SH-SY5Y (cell line): Measurements from ENCODE around the gene LRRC59.

Experiments
- GATA2 ChIP-seq: IDR thresholded peaks from 2 replicates; pipeline ENCODE4 v1.6.1; 2011; ENCODE audit warnings: mild to moderate bottlenecking, low read depth, low read length
- GATA3 ChIP-seq: IDR thresholded peaks from 2 replicates; pipeline ENCODE4 v1.6.1; 2011; ENCODE audit warnings: low read depth, mild to moderate bottlenecking, low read length, moderate library complexity

GRCh38 chr17:50344731-50345365 is 52.5 kb downstream of the LRRC59 start:
- no peak for TF ChIP-seq GATA2
- no peak for TF ChIP-seq GATA3
